Ascending aorta (tissue), 2 donors: Measurements from ENCODE around the gene PCARE. TPM values are rescaled to one million over a fixed set of nuclear protein-coding genes. Genes with fewer than 3 reads are reported as not detected.

Source experiments
- DNase-seq, 2 donors: peaks; one replicate each; pipeline ENCODE4 v3.0.0-alpha.2; 2019; ENCODE audit warnings: low spot score in 2 of 2
- H3K27ac ChIP-seq, 2 donors: fragments of 200-600 bp; sonication (generic); one replicate each; pipeline ENCODE4 v1.5.1; 2016 to 2017; ENCODE audit warnings: mild to moderate bottlenecking in 1 of 2
- H3K27me3 ChIP-seq: fragments of 200-600 bp; sonication (generic); one replicate; pipeline ENCODE4 v1.5.1; 2017
- H3K36me3 ChIP-seq, 2 donors: fragments of 200-600 bp; sonication (generic); one replicate each; pipeline ENCODE4 v1.5.1; 2016
- H3K4me1 ChIP-seq, 2 donors: fragments of 200-600 bp; sonication (generic); one replicate each; pipeline ENCODE4 v1.5.1; 2016 to 2017; ENCODE audit warnings: mild to moderate bottlenecking in 1 of 2
- H3K4me3 ChIP-seq, 2 donors: fragments of 200-600 bp; sonication (generic); one replicate each; pipeline ENCODE4 v1.5.1; 2016 to 2017; ENCODE audit warnings: mild to moderate bottlenecking in 1 of 2
- H3K9me3 ChIP-seq, 2 donors: fragments of 200-600 bp; sonication (generic); one replicate each; pipeline ENCODE4 v1.5.1; 2016
- CTCF ChIP-seq, 3 experiments: fragments of 200-600 bp in 2 of 3; fragments of 450-650 bp in 1 of 3; sonication (generic) in 2 of 3; IDR thresholded peaks; one replicate each; pipeline ENCODE4 v1.5.1; 2016 to 2019; ENCODE audit warnings: antibody characterized with exemption in 3 of 3, mild to moderate bottlenecking in 1 of 3, moderate library complexity in 1 of 3
- intact Hi-C: fragments of 100-400 bp; cut with DNase I; formaldehyde crosslinking; loops from one replicate; pipeline ENCODE4 v1.15.1; 2023
- total RNA-seq: library from RNA; depleted of rRNA; stranded (reverse); fragments of >200 nt; gene quantifications from one replicate; pipeline ENCODE4 v1.1.0, GENCODE V29; 2016

Gene PCARE
- total RNA-seq, 1 donor from 2014 or later: not detected

GRCh38 chr2:29060441-29060840 lies 13.9 kb downstream of the PCARE start:
- intact Hi-C loops: no loop called here
- Histone ChIP-seq H3K4me1 (peaks cover 0 to 9% of the 10 kb centered on the region in 2 donors), H3K36me3 (no peaks in the 10 kb centered on the region), H3K27ac (no peak overlapping the region), H3K4me3 (no peak overlapping the region), H3K9me3 (no peaks in the 10 kb centered on the region), H3K27me3 (no peaks in the 10 kb centered on the region)
- no peak for DNase-seq
- no peak for TF ChIP-seq CTCF (IDR thresholded peaks at IDR 0.05)

GRCh38 chr2:29059624-29060023 lies 14.7 kb downstream of the PCARE start:
- DNase-seq: no peak
- no peak overlapping the region for H3K4me3 ChIP-seq
- intact Hi-C loops: no loop called here
- H3K27me3 ChIP-seq: no peaks in the 10 kb centered on the region
- H3K36me3 ChIP-seq: no peaks in the 10 kb centered on the region
- no peak for TF ChIP-seq CTCF (IDR thresholded peaks at IDR 0.05)
- H3K4me1 ChIP-seq: peaks cover 0 to 9% of the 10 kb centered on the region in 2 donors
- no peaks in the 10 kb centered on the region for H3K9me3 ChIP-seq
- H3K27ac ChIP-seq: no peak overlapping the region

GRCh38 chr2:29057006-29057405 lies 17.3 kb downstream of the PCARE start:
- intact Hi-C loops: no loop called here
- H3K4me1 ChIP-seq: no peaks in the 10 kb centered on the region
- DNase-seq: no peak
- no peaks in the 10 kb centered on the region for H3K9me3 ChIP-seq
- no peaks in the 10 kb centered on the region for H3K27me3 ChIP-seq
- H3K27ac ChIP-seq: no peak overlapping the region
- H3K36me3 ChIP-seq: no peaks in the 10 kb centered on the region
- H3K4me3 ChIP-seq: no peak overlapping the region
- TF ChIP-seq CTCF (IDR thresholded peaks at IDR 0.05): no peak

GRCh38 chr2:29056452-29056851 lies 17.9 kb downstream of the PCARE start:
- DNase-seq: no peak
- Histone ChIP-seq H3K4me3 (no peak overlapping the region), H3K27me3 (no peaks in the 10 kb centered on the region), H3K4me1 (no peaks in the 10 kb centered on the region), H3K36me3 (no peaks in the 10 kb centered on the region), H3K9me3 (no peaks in the 10 kb centered on the region), H3K27ac (no peak overlapping the region)
- no peak for TF ChIP-seq CTCF (IDR thresholded peaks at IDR 0.05)
- intact Hi-C loops: no loop called here

- no peak for TF ChIP-seq CTCF (IDR thresholded peaks at IDR 0.05)
- Histone ChIP-seq H3K9me3 (no peaks in the 10 kb centered on the region), H3K36me3 (no peaks in the 10 kb centered on the region), H3K27me3 (no peaks in the 10 kb centered on the region), H3K4me1 (no peaks in the 10 kb centered on the region), H3K27ac (no peak overlapping the region), H3K4me3 (no peak overlapping the region)
- intact Hi-C loops: no loop called here
- DNase-seq: no peak
Measured at GRCh38 chr2:29055601-29056000, 18.7 kb downstream of the PCARE start.

GRCh38 chr2:29054430-29054829 lies 19.9 kb downstream of the PCARE start:
- no peak overlapping the region for H3K4me3 ChIP-seq
- TF ChIP-seq CTCF (IDR thresholded peaks at IDR 0.05): no peak
- H3K9me3 ChIP-seq: no peaks in the 10 kb centered on the region
- DNase-seq: no peak
- H3K27me3 ChIP-seq: no peaks in the 10 kb centered on the region
- H3K27ac ChIP-seq: no peak overlapping the region
- intact Hi-C loops: no loop called here
- no peaks in the 10 kb centered on the region for H3K4me1 ChIP-seq
- H3K36me3 ChIP-seq: no peaks in the 10 kb centered on the region
